Brain microvascular endothelial cell (primary cell): Measurements from ENCODE around the gene MUCL3.

Experiments used
- DNase-seq: peaks from one replicate; pipeline ENCODE4 v3.0.0-alpha.2; 2020
- H3K27ac ChIP-seq: fragments of 250-450 bp; sonication (Bioruptor Pico); 2 replicates; pipeline ENCODE4 v1.5.1; 2020; ENCODE audit warnings: mild to moderate bottlenecking, moderate library complexity
- H3K27me3 ChIP-seq: fragments of 250-450 bp; sonication (Bioruptor Pico); replicated peaks from 2 replicates; pipeline ENCODE4 v1.5.1; 2020; ENCODE audit warnings: mild to moderate bottlenecking
- H3K36me3 ChIP-seq: fragments of 250-450 bp; sonication (Bioruptor Pico); replicated peaks from 2 replicates; pipeline ENCODE4 v1.5.1; 2020; ENCODE audit warnings: mild to moderate bottlenecking
- H3K4me3 ChIP-seq: 2 replicates; pipeline ENCODE4 v1.5.1; 2011; ENCODE audit warnings: low read depth, mild to moderate bottlenecking, control low read depth, low read length, moderate library complexity
- CTCF ChIP-seq: IDR thresholded peaks from 2 replicates; pipeline ENCODE4 v1.5.1; 2011; ENCODE audit warnings: low read depth, mild to moderate bottlenecking, moderate library complexity, low read length, control low read depth, inconsistent platforms; ENCODE audit errors: missing control alignments
- in situ Hi-C: cut with HindIII; loops from 2 replicates; pipeline ENCODE4 v1.10.0; 2017; ENCODE audit warnings: low sequenced_read_pairs, low pct_ligation_motif_present

MUCL3 gene

GRCh38 chr6:30940361-30940986, at the start of gene MUCL3:
Gene MUCL3 (plus strand): TSS chr6:30940973. CDS start chr6:30941000, 27 bp downstream.
- Histone ChIP-seq H3K27me3 (peaks cover 3% of the 10 kb centered on the region), H3K36me3 (no peaks in the 10 kb centered on the region), H3K4me3 (no peak within 1 kb of the TSS), H3K27ac (no peak within 1 kb of the TSS)
- DNase-seq: no peak
- in situ Hi-C loops: no loop called here
- no peak for TF ChIP-seq CTCF

GRCh38 chr6:30891450-30891723, 49.4 kb upstream of the MUCL3 start:
- Histone ChIP-seq H3K36me3 (peaks cover 2% of the 10 kb centered on the region), H3K27ac (no peak overlapping the region), H3K4me3 (no peak overlapping the region), H3K27me3 (no peaks in the 10 kb centered on the region)
- TF ChIP-seq CTCF: no peak
- no peak for DNase-seq
- in situ Hi-C loops: no loop called here

- no peak for TF ChIP-seq CTCF
Observed at GRCh38 chr6:30891816-30892538, 48.8 kb upstream of the MUCL3 start.

GRCh38 chr6:30893001-30893591, 47.7 kb upstream of the MUCL3 start:
- in situ Hi-C loops: no loop called here
- H3K36me3 ChIP-seq: peaks cover 12% of the 10 kb centered on the region
- no peak overlapping the region for H3K27ac ChIP-seq

More at GRCh38 chr6:30891816-30892538, 48.8 kb upstream of the MUCL3 start:
- H3K27ac ChIP-seq: no peak overlapping the region
- no peak for DNase-seq
- in situ Hi-C loops: no loop called here
- H3K36me3 ChIP-seq: peaks cover 5% of the 10 kb centered on the region
- H3K27me3 ChIP-seq: no peaks in the 10 kb centered on the region
- H3K4me3 ChIP-seq: no peak overlapping the region

GRCh38 chr6:30893666-30894065, 47.1 kb upstream of the MUCL3 start:
- no peaks in the 10 kb centered on the region for H3K27me3 ChIP-seq
- no peak overlapping the region for H3K27ac ChIP-seq
- no peak for TF ChIP-seq CTCF
- peaks cover 15% of the 10 kb centered on the region for H3K36me3 ChIP-seq
- DNase-seq: no peak
- H3K4me3 ChIP-seq: no peak overlapping the region
- in situ Hi-C loops: no loop called here

More at GRCh38 chr6:30893001-30893591, 47.7 kb upstream of the MUCL3 start:
- no peaks in the 10 kb centered on the region for H3K27me3 ChIP-seq
- no peak for DNase-seq
- no peak overlapping the region for H3K4me3 ChIP-seq
- peak; percentile 52 for TF ChIP-seq CTCF
